HL-60 (cell line): ENCODE data around the gene ZBTB7C.

Source experiments
- POLR2AphosphoS5 ChIP-seq: IDR thresholded peaks from 2 replicates; pipeline ENCODE4 v1.6.1; 2012; ENCODE audit warnings: low read depth
- SPI1 ChIP-seq: IDR thresholded peaks from 2 replicates; pipeline ENCODE4 v1.6.1; 2012; ENCODE audit warnings: low read depth, mild to moderate bottlenecking, borderline replicate concordance
- TF ChIP-seq, protein P1 (sequence below): IDR thresholded peaks from one replicate; pipeline ENCODE4 v1.5.1; 2011; ENCODE audit warnings: low read length, control low read depth, inconsistent platforms; ENCODE audit not compliant: insufficient read depth
- TF ChIP-seq, protein P2 (sequence below): IDR thresholded peaks from 2 replicates; pipeline ENCODE4 v1.6.1; 2012; ENCODE audit warnings: low read depth; ENCODE audit not compliant: insufficient replicate concordance

DNA sequence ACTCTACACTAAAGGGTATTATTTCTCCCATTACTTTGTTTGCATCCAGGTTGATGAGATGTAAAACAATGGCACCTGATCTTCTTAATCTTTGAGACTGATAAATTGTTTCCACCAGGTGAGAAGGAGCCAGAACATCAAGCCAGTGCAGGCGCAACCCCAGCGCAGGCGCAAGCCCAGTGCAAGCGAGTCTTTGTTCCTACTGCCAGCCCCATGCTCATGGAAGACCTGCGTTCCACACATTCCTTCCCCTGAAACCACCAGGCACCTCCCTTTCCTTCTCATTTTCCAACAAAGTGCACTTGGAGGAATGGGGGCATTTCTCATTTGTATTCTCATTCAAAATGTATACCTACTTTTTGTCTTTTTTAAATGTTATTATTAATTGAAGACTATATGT is 290.0 kb downstream of the ZBTB7C start:
- TF ChIP-seq, protein P1, sequence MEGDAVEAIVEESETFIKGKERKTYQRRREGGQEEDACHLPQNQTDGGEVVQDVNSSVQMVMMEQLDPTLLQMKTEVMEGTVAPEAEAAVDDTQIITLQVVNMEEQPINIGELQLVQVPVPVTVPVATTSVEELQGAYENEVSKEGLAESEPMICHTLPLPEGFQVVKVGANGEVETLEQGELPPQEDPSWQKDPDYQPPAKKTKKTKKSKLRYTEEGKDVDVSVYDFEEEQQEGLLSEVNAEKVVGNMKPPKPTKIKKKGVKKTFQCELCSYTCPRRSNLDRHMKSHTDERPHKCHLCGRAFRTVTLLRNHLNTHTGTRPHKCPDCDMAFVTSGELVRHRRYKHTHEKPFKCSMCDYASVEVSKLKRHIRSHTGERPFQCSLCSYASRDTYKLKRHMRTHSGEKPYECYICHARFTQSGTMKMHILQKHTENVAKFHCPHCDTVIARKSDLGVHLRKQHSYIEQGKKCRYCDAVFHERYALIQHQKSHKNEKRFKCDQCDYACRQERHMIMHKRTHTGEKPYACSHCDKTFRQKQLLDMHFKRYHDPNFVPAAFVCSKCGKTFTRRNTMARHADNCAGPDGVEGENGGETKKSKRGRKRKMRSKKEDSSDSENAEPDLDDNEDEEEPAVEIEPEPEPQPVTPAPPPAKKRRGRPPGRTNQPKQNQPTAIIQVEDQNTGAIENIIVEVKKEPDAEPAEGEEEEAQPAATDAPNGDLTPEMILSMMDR = no peak
- no peak for TF ChIP-seq POLR2AphosphoS5
- TF ChIP-seq SPI1 = no peak
- TF ChIP-seq, protein P2, sequence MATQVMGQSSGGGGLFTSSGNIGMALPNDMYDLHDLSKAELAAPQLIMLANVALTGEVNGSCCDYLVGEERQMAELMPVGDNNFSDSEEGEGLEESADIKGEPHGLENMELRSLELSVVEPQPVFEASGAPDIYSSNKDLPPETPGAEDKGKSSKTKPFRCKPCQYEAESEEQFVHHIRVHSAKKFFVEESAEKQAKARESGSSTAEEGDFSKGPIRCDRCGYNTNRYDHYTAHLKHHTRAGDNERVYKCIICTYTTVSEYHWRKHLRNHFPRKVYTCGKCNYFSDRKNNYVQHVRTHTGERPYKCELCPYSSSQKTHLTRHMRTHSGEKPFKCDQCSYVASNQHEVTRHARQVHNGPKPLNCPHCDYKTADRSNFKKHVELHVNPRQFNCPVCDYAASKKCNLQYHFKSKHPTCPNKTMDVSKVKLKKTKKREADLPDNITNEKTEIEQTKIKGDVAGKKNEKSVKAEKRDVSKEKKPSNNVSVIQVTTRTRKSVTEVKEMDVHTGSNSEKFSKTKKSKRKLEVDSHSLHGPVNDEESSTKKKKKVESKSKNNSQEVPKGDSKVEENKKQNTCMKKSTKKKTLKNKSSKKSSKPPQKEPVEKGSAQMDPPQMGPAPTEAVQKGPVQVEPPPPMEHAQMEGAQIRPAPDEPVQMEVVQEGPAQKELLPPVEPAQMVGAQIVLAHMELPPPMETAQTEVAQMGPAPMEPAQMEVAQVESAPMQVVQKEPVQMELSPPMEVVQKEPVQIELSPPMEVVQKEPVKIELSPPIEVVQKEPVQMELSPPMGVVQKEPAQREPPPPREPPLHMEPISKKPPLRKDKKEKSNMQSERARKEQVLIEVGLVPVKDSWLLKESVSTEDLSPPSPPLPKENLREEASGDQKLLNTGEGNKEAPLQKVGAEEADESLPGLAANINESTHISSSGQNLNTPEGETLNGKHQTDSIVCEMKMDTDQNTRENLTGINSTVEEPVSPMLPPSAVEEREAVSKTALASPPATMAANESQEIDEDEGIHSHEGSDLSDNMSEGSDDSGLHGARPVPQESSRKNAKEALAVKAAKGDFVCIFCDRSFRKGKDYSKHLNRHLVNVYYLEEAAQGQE = no peak
